ENCODE results near the gene ABTB1.

Gene ABTB1

DNA sequence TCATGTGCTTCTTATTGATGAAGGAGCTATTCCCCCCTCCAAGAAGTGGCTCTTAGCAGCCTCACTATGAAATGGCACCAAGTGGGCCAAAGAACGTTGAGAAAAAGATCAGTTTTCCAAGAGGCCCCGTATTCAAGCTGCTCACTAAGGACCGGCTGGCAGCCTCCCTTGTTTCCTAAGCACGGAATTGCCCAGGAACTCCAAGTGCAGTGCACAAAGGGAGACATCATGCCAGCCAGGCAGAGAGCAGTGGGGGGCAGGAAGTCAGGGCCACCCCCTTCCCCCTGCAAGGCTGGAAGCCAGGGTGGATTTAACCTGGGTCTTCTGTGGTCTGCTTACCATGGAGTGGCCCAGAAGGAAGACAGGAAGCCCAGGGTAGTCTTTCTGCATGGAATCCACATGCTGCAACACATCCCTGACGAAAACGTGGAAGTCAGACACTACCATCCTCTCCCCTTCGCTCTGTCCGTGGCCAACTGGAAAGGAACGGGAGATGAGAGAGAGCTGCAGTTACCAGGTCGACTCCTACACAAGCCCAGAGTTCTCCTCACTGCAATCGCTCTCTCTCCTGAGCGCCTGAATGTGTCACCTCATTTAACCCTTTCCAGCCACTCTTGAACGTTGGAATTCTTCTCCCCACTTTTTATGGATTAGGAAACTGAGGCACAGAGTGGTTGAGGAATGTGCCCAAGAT is 49.5 kb downstream of the ABTB1 start:
- TF ChIP-seq CTCF (conservative IDR thresholded peaks at IDR 0.05), result no peak

GRCh38 chr3:127723011-127723567 is 50.3 kb downstream of the ABTB1 start:
- peak overlapping the region; percentile 95 for H3K27ac ChIP-seq
- TF ChIP-seq CTCF (conservative IDR thresholded peaks at IDR 0.05), result no peak

More for the DNA sequence above, 49.5 kb downstream of the ABTB1 start:
- H3K27ac ChIP-seq, result peak overlapping the region; percentile 95

DNA sequence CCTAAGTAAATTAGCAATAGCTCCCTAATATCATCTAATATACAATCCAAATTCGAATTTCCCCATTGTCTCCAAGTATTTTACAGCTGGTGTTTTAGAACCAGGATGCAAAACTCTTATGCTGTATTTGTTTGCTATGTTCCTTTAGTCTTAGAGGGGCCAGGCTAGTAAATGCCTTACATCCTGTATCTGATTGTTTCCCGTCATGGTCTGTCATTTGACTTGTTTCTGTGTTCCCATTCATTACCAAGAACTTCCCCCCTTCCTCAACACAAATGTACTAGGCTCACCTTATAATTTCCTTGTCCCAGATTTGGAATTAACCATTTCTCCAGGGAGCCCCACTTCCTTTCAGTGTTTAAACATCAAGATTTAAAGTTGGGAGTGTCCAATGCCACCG is 54.1 kb downstream of the ABTB1 start:
- H3K27ac ChIP-seq, result no peak overlapping the region
- TF ChIP-seq CTCF (conservative IDR thresholded peaks at IDR 0.05), result no peak

- TF ChIP-seq CTCF (conservative IDR thresholded peaks at IDR 0.05), result no peak
- H3K27ac ChIP-seq, result no peak overlapping the region
Measured at GRCh38 chr3:127728417-127729015, 55.8 kb downstream of the ABTB1 start.

- TF ChIP-seq CTCF (conservative IDR thresholded peaks at IDR 0.05), result no peak
- no peak overlapping the region; the same call in 1 of the 2 replicates for H3K27ac ChIP-seq
Measured at GRCh38 chr3:127729556-127730056, 56.9 kb downstream of the ABTB1 start.

- H3K27ac ChIP-seq, result no peak overlapping the region; the same call in 1 of the 2 replicates
- no peak for TF ChIP-seq CTCF (conservative IDR thresholded peaks at IDR 0.05)
Measured at GRCh38 chr3:127730171-127730570, 57.4 kb downstream of the ABTB1 start.
